ENCODE data around the gene STAM.

The STAM gene

DNA sequence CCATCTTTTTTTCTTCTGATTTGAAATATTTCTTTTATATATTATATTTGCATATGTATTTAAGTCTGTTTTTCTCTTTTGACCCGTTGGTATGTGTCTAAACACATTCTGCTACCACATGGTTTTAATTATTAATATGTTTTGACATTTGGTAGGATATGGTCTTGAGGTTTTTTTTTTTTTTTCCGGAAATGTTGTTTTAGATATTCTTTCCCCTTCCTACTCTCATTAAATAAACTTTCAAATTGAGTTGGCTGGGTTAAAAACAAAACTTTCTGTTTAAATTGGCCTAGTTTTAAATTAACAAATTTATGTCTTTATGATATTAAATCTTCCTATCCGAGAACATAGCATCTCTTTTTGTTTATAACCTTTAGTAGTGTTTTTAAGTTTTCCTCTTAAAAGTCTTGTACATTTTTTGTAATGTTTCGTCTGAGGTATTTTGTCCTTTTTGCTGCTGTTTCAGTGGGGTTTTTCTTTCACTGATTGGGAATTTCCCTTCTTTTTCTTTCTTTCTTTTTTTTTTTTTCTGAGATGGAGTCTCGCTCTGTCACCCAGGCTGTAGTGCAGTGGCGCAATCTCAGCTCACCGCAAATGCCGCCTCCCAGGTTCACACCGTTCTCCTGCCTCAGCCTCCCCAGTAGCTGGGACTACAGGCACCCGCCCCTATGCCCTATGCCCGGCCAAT lies 25.4 kb downstream of the STAM start:
- no peak for TF ChIP-seq CTCF (IDR thresholded peaks at IDR 0.05)

- TF ChIP-seq CTCF (IDR thresholded peaks at IDR 0.05): no peak
Measured at GRCh38 chr10:17671307-17671706, 27.4 kb downstream of the STAM start.

DNA sequence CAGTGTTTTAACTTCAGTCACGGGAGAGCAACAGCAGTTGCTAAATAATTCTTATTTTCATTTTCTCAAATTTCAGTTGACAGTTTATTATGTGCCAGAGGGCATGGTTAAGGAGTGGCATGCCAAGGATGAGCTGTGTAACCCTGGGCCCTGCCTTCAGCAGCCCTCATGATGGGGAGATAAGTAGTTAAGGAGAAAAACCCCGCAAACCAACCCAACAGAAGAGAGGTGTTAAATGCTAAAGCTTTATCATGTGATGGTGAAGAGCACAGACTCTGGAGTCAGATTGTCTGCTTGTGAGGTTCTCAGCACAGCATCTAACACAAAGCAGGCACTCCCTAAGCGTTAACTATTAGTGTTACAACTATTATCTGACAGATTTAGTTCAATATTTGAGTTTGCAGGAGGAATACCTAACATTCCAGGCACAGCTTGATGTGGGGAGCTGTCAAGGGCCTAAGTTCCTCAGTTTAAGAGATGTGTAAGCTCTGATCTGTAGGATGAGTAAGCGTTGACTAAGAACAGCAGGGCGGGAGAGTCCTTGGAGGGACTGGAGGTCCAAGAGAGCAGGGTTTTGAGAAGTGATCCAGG lies 29.6 kb downstream of the STAM start:
- no peak for TF ChIP-seq CTCF (IDR thresholded peaks at IDR 0.05)

DNA sequence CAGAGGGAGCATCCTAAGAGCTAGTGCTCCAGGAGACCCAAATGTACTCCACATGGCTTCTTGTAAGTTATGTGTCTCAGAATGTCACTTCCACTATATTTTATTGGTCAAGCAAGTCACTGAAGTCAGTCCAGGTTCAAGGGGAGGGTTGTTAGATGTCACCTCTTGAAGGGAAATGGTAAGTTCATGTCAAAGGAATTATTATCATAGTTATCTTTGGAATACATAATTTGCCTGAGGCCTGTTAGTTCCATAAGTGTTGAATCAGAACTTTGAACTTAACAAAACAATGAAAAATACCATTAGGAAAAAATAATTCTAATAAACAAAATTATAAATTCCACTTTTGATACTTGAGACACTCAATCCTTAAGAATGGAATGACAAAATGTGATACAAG lies 30.6 kb downstream of the STAM start:
- no peak for TF ChIP-seq CTCF (IDR thresholded peaks at IDR 0.05)

DNA sequence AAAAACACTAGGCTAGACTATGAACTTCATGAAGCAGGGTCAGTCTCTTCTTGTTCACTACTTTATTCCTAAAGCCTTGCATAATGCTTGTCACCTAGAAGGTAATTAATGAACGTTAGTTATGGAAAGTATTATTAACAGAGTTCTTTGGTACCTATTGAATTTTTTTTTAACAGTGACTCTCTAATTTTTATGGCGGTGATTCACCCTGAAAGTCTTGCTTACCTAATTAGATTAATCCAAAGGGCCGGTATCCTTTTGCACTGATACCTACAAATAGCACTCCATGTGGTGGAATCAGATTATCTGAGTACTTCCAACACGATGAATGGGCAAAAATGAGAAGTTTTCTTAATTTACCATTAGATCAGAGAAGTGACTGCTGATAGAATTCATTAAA lies 31.7 kb downstream of the STAM start:
- no peak for TF ChIP-seq CTCF (IDR thresholded peaks at IDR 0.05)

GRCh38 chr10:17676919-17677318 lies 33.0 kb downstream of the STAM start:
- no peak for TF ChIP-seq CTCF (IDR thresholded peaks at IDR 0.05)

DNA sequence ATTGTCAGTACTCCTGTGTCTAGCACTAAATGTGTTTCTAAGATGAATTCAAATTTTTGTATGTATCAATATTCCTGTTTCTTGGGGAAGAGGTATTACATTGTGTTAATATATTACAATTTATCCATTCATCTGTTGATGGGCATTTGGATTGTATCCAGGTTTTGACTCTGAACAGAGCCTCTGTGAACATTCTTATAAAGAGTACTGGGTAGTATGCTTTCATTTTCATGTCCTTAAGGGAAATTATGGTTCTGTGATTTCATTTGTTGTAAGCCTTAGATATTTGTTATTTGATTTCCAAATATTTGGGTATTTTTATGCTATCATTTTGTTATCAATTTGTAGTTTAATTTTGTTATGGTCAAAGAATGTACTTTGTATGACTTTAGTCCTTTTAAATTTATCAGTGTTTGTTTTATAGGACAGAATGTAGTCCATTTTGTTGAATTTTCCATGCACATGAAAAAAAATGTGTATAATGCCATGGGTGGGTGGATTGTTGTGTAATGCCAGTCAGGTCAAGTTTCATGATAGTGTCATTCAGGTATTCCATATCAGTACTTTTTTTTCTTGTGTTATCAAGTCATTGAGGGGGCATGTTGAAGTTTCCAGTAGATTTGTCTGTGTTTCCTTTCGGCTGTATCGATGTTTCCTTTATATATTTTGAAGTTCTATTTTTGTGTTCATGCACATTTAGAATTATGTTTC lies 38.4 kb downstream of the STAM start:
- TF ChIP-seq CTCF (IDR thresholded peaks at IDR 0.05): no peak

Data from LNCAP (cell line).